Measurements from ENCODE around the gene LAMA4.

Gene LAMA4

GRCh38 chr6:112243861-112244827 is 10.2 kb downstream of the LAMA4 start:
- no peak for DNase-seq (ENCODE audit: low read depth in 2 of 2)

- no peak for DNase-seq (ENCODE audit: low read depth in 2 of 2)
Observed at GRCh38 chr6:112241820-112242429, 12.4 kb downstream of the LAMA4 start.

GRCh38 chr6:112237595-112237994 is 16.8 kb downstream of the LAMA4 start:
- no peak for DNase-seq (ENCODE audit: low read depth in 2 of 2)

GRCh38 chr6:112237066-112237465 is 17.3 kb downstream of the LAMA4 start:
- DNase-seq (ENCODE audit: low read depth in 2 of 2) = no peak

- peak in 1 of 2 donors; percentile 6 for DNase-seq (ENCODE audit: low read depth in 2 of 2)
Observed at GRCh38 chr6:112235956-112236355, 18.4 kb downstream of the LAMA4 start.

- no peak for DNase-seq (ENCODE audit: low read depth in 2 of 2)
Observed at GRCh38 chr6:112234601-112235000, 19.8 kb downstream of the LAMA4 start.

- no peak for DNase-seq (ENCODE audit: low read depth in 2 of 2)
Observed at GRCh38 chr6:112233847-112234246, 20.5 kb downstream of the LAMA4 start.

- DNase-seq (ENCODE audit: low read depth in 2 of 2) = no peak
Observed at GRCh38 chr6:112232845-112233256, 21.5 kb downstream of the LAMA4 start.

GRCh38 chr6:112231594-112232060 is 22.7 kb downstream of the LAMA4 start:
- DNase-seq (ENCODE audit: low read depth in 2 of 2) = no peak

- DNase-seq (ENCODE audit: low read depth in 2 of 2) = no peak
Observed at GRCh38 chr6:112231164-112231563, 23.2 kb downstream of the LAMA4 start.

GRCh38 chr6:112228480-112229332 is 25.7 kb downstream of the LAMA4 start:
- no peak for DNase-seq (ENCODE audit: low read depth in 2 of 2)

- DNase-seq (ENCODE audit: low read depth in 2 of 2) = no peak
Observed at GRCh38 chr6:112227992-112228391, 26.4 kb downstream of the LAMA4 start.

- DNase-seq (ENCODE audit: low read depth in 2 of 2) = no peak
Observed at GRCh38 chr6:112227411-112227810, 27.0 kb downstream of the LAMA4 start.

- DNase-seq (ENCODE audit: low read depth in 2 of 2) = no peak
Observed at GRCh38 chr6:112225691-112226090, 28.7 kb downstream of the LAMA4 start.

- DNase-seq (ENCODE audit: low read depth in 2 of 2) = no peak
Observed at GRCh38 chr6:112224088-112224487, 30.3 kb downstream of the LAMA4 start.

- DNase-seq (ENCODE audit: low read depth in 2 of 2) = no peak
Observed at GRCh38 chr6:112223070-112223861, 31.1 kb downstream of the LAMA4 start.

GRCh38 chr6:112221981-112222852 is 32.1 kb downstream of the LAMA4 start:
- no peak for DNase-seq (ENCODE audit: low read depth in 2 of 2)

GRCh38 chr6:112221561-112221960 is 32.8 kb downstream of the LAMA4 start:
- DNase-seq (ENCODE audit: low read depth in 2 of 2) = no peak

- DNase-seq (ENCODE audit: low read depth in 2 of 2) = no peak
Observed at GRCh38 chr6:112218563-112218962, 35.8 kb downstream of the LAMA4 start.

Measured in stimulated activated CD4-positive, alpha-beta T cell treated with anti-CD3 and anti-CD28 coated beads, Interleukin-1b, Interleukin-23, amount 100 ng/mL, for 4 hours (primary cell).